Lower leg skin (tissue), 4 donors: ENCODE measurements around the gene DNPEP. TPM values are rescaled to one million over a fixed set of nuclear protein-coding genes. Genes with fewer than 3 reads are reported as not detected.

ENCODE experiments used
- DNase-seq, 2 donors: peaks; one replicate each; pipeline ENCODE4 v3.0.0-alpha.2; 2019; ENCODE audit warnings: low spot score in 2 of 2
- H3K4me3 ChIP-seq: fragments of 200-600 bp; sonication (generic); 2 replicates; pipeline ENCODE4 v1.5.1; 2017; ENCODE audit warnings: mild to moderate bottlenecking, low read depth; ENCODE audit not compliant: poor library complexity, severe bottlenecking
- CTCF ChIP-seq, 3 donors: fragments of 450-650 bp; IDR thresholded peaks; one replicate each; pipeline ENCODE4 v1.5.1; 2016; ENCODE audit warnings: antibody characterized with exemption in 3 of 3, mild to moderate bottlenecking in 3 of 3, moderate library complexity in 2 of 3
- POLR2A ChIP-seq, 2 donors: fragments of 450-650 bp; IDR thresholded peaks; one replicate each; pipeline ENCODE4 v1.6.1; 2016 to 2017; ENCODE audit warnings: antibody characterized with exemption in 2 of 2, mild to moderate bottlenecking in 1 of 2, moderate library complexity in 1 of 2
- WGBS, 2 donors: methylation state at CpG; one replicate each; pipeline ENCODE4 v1.1.5; 2018; 5-methylcytosine and 5-hydroxymethylcytosine counted together
- intact Hi-C: fragments of 100-400 bp; cut with DNase I; formaldehyde crosslinking; loops from one replicate; pipeline ENCODE4 v1.15.0; 2023; ENCODE audit warnings: low total_unique reads
- total RNA-seq, 4 donors: library from RNA; depleted of rRNA; stranded (reverse); fragments of >200 nt; gene quantifications; one replicate each; pipeline ENCODE4 v1.1.0, GENCODE V29; 2016

The DNPEP gene
- total RNA-seq, 4 donors from 2014 or later = 52.7 to 64.0 (median 57.6) TPM

- no peak for DNase-seq
- intact Hi-C loops = no loop called here
- WGBS, 2 donors = 51 to 85% methylated on average over 9 of the region's 9 CpGs
- TF ChIP-seq CTCF (IDR thresholded peaks at IDR 0.05) = no peak
- no peak for TF ChIP-seq POLR2A (IDR thresholded peaks at IDR 0.05)
- H3K4me3 ChIP-seq = no peak overlapping the region
Observed at GRCh38 chr2:219434468-219434717, 46.7 kb upstream of the DNPEP start.

GRCh38 chr2:219433666-219434467, 46.2 kb upstream of the DNPEP start:
- intact Hi-C loops = no loop called here
- TF ChIP-seq POLR2A (IDR thresholded peaks at IDR 0.05) (no peak), CTCF (IDR thresholded peaks at IDR 0.05) (no peak)
- H3K4me3 ChIP-seq = no peak overlapping the region
- no peak for DNase-seq
- WGBS, 2 donors = 80 to 85% methylated on average over 16 of the region's 16 CpGs

- 41 to 46% methylated on average over 9 of the region's 9 CpGs for WGBS, 2 donors
- no peak for TF ChIP-seq POLR2A (IDR thresholded peaks at IDR 0.05)
- DNase-seq = no peak
- intact Hi-C loops = no loop called here
- no peak overlapping the region for H3K4me3 ChIP-seq
Observed at GRCh38 chr2:219430633-219431615, 43.2 kb upstream of the DNPEP start.

- no peak overlapping the region for H3K4me3 ChIP-seq
- TF ChIP-seq POLR2A (IDR thresholded peaks at IDR 0.05) (no peak), CTCF (IDR thresholded peaks at IDR 0.05) (no peak)
- DNase-seq = no peak
- intact Hi-C loops = no loop called here
- WGBS, 2 donors = 88 to 95% methylated on average over 7 of the region's 7 CpGs
Observed at GRCh38 chr2:219429958-219430606, 42.4 kb upstream of the DNPEP start.

- no peak for DNase-seq
- H3K4me3 ChIP-seq = no peak overlapping the region
- TF ChIP-seq POLR2A (IDR thresholded peaks at IDR 0.05) = no peak
- TF ChIP-seq CTCF (IDR thresholded peaks at IDR 0.05) = no peak
- intact Hi-C loops = no loop called here
Observed at GRCh38 chr2:219428469-219428868, 40.8 kb upstream of the DNPEP start.
